Measurements from ENCODE around the gene CRKL. TPM values are rescaled to one million over a fixed set of nuclear protein-coding genes. Genes with fewer than 3 reads are reported as not detected.

CRKL gene
- total RNA-seq, 1 donor from 2014 or later, result 53.6 TPM

GRCh38 chr22:20949698-20950183 is 32.5 kb downstream of the CRKL start:
- no peak overlapping the region for H3K4me3 ChIP-seq (ENCODE audit: low read depth, low read length)
- no peak for TF ChIP-seq CTCF (conservative IDR thresholded peaks at IDR 0.05; ENCODE audit: low read depth, low read length)
- DNase-seq (ENCODE audit: low read depth), result no peak

GRCh38 chr22:20951151-20951931 is 34.1 kb downstream of the CRKL start:
- DNase-seq (ENCODE audit: low read depth), result no peak
- no peak overlapping the region for H3K4me3 ChIP-seq (ENCODE audit: low read depth, low read length)
- no peak for TF ChIP-seq CTCF (conservative IDR thresholded peaks at IDR 0.05; ENCODE audit: low read depth, low read length)

GRCh38 chr22:20951932-20952380 is 34.7 kb downstream of the CRKL start:
- no peak for TF ChIP-seq CTCF (conservative IDR thresholded peaks at IDR 0.05; ENCODE audit: low read depth, low read length)
- H3K4me3 ChIP-seq (ENCODE audit: low read depth, low read length), result no peak overlapping the region
- DNase-seq (ENCODE audit: low read depth), result no peak

- no peak for TF ChIP-seq CTCF (conservative IDR thresholded peaks at IDR 0.05; ENCODE audit: low read depth, low read length)
- no peak overlapping the region for H3K4me3 ChIP-seq (ENCODE audit: low read depth, low read length)
- no peak for DNase-seq (ENCODE audit: low read depth)
These were observed 35.5 kb downstream of the CRKL start for GRCh38 chr22:20952544-20953341.

- TF ChIP-seq CTCF (conservative IDR thresholded peaks at IDR 0.05; ENCODE audit: low read depth, low read length), result no peak
- no peak for DNase-seq (ENCODE audit: low read depth)
These were observed 36.1 kb downstream of the CRKL start for GRCh38 chr22:20953342-20953608.

GRCh38 chr22:20953668-20954500 is 36.7 kb downstream of the CRKL start:
- no peak for TF ChIP-seq CTCF (conservative IDR thresholded peaks at IDR 0.05; ENCODE audit: low read depth, low read length)
- H3K4me3 ChIP-seq (ENCODE audit: low read depth, low read length), result no peak overlapping the region
- peak; percentile 59 for DNase-seq (ENCODE audit: low read depth)

More at GRCh38 chr22:20953342-20953608, 36.1 kb downstream of the CRKL start:
- H3K4me3 ChIP-seq (ENCODE audit: low read depth, low read length), result no peak overlapping the region

Measured in epithelial cell of proximal tubule (primary cell).